Measurements from ENCODE around the gene MANEA. TPM values are rescaled to one million over a fixed set of nuclear protein-coding genes. Genes with fewer than 3 reads are reported as not detected.

MANEA gene
- total RNA-seq, 6 experiments from 2014 or later, result 12.5 to 32.7 (median 22.1) TPM

- Histone ChIP-seq H3K4me1 (peaks cover 0 to 14% (median 3%) of the 10 kb centered on the region in 4 donors), H3K4me3 (no peak overlapping the region), H3K27ac (no peak overlapping the region), H3K27me3 (no peaks in the 10 kb centered on the region), H3K9me3 (no peaks in the 10 kb centered on the region), H3K36me3 (no peaks in the 10 kb centered on the region)
- DNase-seq, result no peak
- intact Hi-C loops (cut with DNase I), result no loop called here
- TF ChIP-seq POLR2A (IDR thresholded peaks at IDR 0.05), result no peak
- TF ChIP-seq CTCF (IDR thresholded peaks at IDR 0.05), result no peak
- WGBS (ENCODE audit: insufficient coverage, low coverage, low lambda C conversion rate, missing lambda C conversion rate), result 100% methylated on average over 1 of the region's 1 CpG
- no peak for ATAC-seq
Measured at GRCh38 chr6:95589067-95589466, 11.7 kb downstream of the MANEA start.

- H3K4me1 ChIP-seq, result peaks cover 0 to 19% (median 8%) of the 10 kb centered on the region in 4 donors
- TF ChIP-seq POLR2A (IDR thresholded peaks at IDR 0.05) (no peak), CTCF (IDR thresholded peaks at IDR 0.05) (no peak)
- no peak for DNase-seq
- no peak for ATAC-seq
- intact Hi-C loops (cut with DNase I), result no loop called here
- H3K36me3 ChIP-seq, result no peaks in the 10 kb centered on the region
- H3K4me3 ChIP-seq, result no peak overlapping the region
- H3K9me3 ChIP-seq, result no peaks in the 10 kb centered on the region
- 60% methylated on average over 4 of the region's 4 CpGs for WGBS (ENCODE audit: insufficient coverage, low coverage, low lambda C conversion rate, missing lambda C conversion rate)
- no peak overlapping the region for H3K27ac ChIP-seq
- no peaks in the 10 kb centered on the region for H3K27me3 ChIP-seq
Measured at GRCh38 chr6:95589826-95590570, 12.7 kb downstream of the MANEA start.

GRCh38 chr6:95593025-95593424 lies 15.7 kb downstream of the MANEA start:
- intact Hi-C loops (cut with DNase I), result no loop called here
- ATAC-seq (peak; percentile 96 to 99 (median 98)), DNase-seq (peak in 1 of 3 donors; percentile 80)
- TF ChIP-seq POLR2A (IDR thresholded peaks at IDR 0.05) (no peak), CTCF (IDR thresholded peaks at IDR 0.05) (no peak)
- Histone ChIP-seq H3K36me3 (no peaks in the 10 kb centered on the region), H3K27me3 (no peaks in the 10 kb centered on the region), H3K4me1 (peaks cover 0 to 19% (median 5%) of the 10 kb centered on the region in 4 donors), H3K4me3 (no peak overlapping the region), H3K27ac (peak overlapping the region in 2 of 3 donors; percentile 41 to 43), H3K9me3 (no peaks in the 10 kb centered on the region)
- WGBS (ENCODE audit: insufficient coverage, low coverage, low lambda C conversion rate, missing lambda C conversion rate), result 15% methylated on average over 2 of the region's 2 CpGs

- Histone ChIP-seq H3K9me3 (no peaks in the 10 kb centered on the region), H3K27me3 (no peaks in the 10 kb centered on the region), H3K4me1 (peaks cover 0 to 19% (median 5%) of the 10 kb centered on the region in 4 donors), H3K4me3 (no peak overlapping the region), H3K27ac (no peak overlapping the region), H3K36me3 (no peaks in the 10 kb centered on the region)
- no peak for ATAC-seq
- 91% methylated on average over 3 of the region's 3 CpGs for WGBS (ENCODE audit: insufficient coverage, low coverage, low lambda C conversion rate, missing lambda C conversion rate)
- TF ChIP-seq POLR2A (IDR thresholded peaks at IDR 0.05) (no peak), CTCF (IDR thresholded peaks at IDR 0.05) (no peak)
- no peak for DNase-seq
- intact Hi-C loops (cut with DNase I), result no loop called here
Measured at GRCh38 chr6:95596021-95596420, 18.7 kb downstream of the MANEA start.
